GM21723 (cell line): ENCODE results near the gene HMCN1.
"Not testable (repeated sequence)": the region's sequence is repeated elsewhere in the genome, so short reads cannot be mapped to it uniquely, and the experiment has no call there.

Source experiments
- ATAC-seq: cut with Tn5 transposase; IDR thresholded peaks from one replicate; pipeline ENCODE4 v1.9.1; 2021; ENCODE audit warnings: mild to moderate bottlenecking, moderate library complexity; ENCODE audit not compliant: unreplicated experiment

Gene HMCN1

GRCh38 chr1:185846672-185847444 is 112.7 kb downstream of the HMCN1 start:
- ATAC-seq: no peak

DNA sequence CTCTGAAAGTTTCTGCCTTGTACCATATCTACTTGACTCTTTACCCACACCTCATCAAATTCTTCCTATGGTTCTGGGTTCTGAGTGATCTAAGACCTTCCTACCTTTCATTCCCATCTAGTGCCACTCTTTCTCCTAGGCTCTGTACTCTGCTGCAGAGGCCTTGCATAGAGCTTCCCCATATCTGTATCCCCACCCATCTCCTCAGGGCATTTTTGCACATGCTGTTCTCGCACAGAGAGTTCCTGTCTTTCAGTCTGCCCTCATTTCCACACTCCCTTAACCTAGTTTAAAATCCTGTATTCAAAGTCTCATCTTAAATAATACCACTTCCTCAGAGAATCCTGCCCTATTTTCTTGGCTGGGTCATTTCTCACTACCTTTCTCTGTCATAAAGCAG is 114.8 kb downstream of the HMCN1 start:
- no peak for ATAC-seq

DNA sequence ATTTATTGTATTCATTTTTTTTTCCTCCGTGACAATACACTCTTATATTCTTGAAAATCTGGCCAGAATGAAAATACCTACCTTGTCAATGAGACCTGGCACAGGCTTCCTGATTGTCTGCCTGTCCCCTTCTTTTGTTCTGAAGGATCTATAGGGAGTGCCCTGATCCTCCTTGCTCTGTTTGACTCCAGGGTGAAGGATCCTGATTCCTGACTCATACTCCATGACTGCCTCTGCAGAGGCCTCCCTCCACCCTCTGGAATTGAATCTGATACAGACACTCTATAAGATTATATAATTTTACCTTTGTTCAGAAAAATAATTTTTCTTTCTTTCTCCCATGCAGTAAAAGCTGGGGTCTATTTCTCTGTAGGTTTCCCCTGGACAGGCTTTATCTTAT is 116.2 kb downstream of the HMCN1 start:
- no peak for ATAC-seq

- ATAC-seq: no peak
These were observed 119.5 kb downstream of the HMCN1 start for GRCh38 chr1:185853739-185854138.

DNA sequence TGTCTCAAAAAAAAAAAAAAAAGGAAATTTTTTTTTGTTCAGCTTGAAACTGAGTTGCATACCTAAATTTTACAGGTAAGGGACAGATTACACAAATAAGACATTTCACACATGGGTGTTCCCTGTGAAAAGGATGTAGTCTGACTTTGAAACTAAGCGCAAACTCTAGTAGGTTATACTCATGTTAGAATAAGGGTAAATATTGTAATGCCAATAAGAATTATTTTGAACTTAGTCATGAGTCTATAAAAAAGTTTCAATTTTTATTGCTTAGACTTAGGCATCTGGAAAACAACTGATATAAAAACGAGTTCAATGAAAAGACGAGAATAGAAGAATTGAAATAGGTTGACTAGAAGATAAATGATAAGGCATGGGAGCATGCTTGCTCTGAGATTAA is 122.3 kb downstream of the HMCN1 start:
- no peak for ATAC-seq

GRCh38 chr1:185857442-185857841 is 123.3 kb downstream of the HMCN1 start:
- no peak for ATAC-seq

DNA sequence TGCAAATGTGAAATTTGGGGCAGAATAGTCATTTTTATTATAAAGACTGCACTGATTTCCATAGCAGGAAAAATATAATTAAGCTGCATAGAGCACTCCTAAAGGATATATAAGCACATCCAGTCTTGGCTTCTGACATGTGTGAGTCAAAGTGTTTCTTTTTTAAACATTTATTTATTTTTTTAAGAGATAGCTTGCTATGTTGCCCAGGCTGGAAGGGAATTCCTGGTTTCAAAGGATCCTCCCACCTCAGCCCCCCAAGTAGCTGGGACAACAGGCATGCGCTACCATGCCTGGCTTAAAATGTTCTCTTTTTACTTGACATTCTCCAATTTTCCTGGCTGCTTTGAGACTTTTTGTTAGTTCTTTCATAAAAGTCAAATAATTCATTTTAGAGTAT is 126.1 kb downstream of the HMCN1 start:
- ATAC-seq: no peak

GRCh38 chr1:185860859-185861258 is 126.7 kb downstream of the HMCN1 start:
- no peak for ATAC-seq

DNA sequence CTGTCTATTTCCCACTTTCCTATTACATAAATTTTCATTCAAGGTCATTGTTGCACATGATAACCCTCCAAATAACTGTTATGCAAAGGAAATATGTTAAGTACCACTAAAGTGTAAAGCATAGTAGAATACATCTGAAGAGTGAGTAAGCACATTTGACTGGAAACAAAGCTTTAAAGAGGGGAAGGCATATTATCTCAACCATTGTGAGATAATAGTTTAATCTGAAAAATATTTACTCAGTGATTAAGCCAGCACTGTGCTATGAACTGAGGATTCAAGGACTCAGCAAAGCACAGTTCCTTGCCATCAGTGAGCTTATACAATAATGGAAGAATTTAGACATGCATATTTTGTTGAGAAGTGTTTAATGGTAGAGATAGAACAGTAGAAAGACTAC is 127.4 kb downstream of the HMCN1 start:
- no peak for ATAC-seq

GRCh38 chr1:185862235-185862634 is 128.0 kb downstream of the HMCN1 start:
- no peak for ATAC-seq

- no peak for ATAC-seq
These were observed 130.1 kb downstream of the HMCN1 start for GRCh38 chr1:185864331-185864730.

DNA sequence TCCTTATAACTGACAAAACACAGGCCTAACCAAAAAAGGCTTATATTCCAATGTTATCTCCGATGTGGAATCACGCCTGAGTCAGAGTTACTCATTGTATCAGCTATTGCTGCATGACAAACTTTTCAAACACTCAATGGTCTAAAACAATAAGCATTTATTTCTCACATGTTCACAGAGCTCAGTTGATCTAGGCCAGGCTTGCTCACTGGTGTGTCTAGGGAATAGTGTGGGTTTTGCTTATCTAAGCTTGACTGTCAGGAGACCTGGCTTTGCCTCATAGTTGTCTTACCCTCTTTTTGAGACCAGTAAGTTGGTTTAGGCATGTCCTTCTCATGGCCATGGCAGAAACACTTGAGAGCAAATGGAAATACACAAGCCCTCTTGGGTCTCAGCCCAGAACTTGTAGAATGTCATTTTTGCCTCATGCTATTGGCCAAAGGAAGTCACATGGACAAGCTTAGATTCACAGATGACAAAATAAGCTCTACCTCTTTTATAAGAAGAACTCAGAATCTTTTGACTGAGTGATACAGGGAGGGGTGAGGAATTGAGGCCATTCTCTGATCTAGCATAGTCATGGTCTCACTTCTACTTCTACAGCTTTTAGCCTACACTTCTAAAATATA is 130.8 kb downstream of the HMCN1 start:
- ATAC-seq: no peak

- ATAC-seq: no peak
These were observed 135.4 kb downstream of the HMCN1 start for GRCh38 chr1:185869590-185869989.

GRCh38 chr1:185871627-185872150 is 137.5 kb downstream of the HMCN1 start:
- no peak for ATAC-seq

DNA sequence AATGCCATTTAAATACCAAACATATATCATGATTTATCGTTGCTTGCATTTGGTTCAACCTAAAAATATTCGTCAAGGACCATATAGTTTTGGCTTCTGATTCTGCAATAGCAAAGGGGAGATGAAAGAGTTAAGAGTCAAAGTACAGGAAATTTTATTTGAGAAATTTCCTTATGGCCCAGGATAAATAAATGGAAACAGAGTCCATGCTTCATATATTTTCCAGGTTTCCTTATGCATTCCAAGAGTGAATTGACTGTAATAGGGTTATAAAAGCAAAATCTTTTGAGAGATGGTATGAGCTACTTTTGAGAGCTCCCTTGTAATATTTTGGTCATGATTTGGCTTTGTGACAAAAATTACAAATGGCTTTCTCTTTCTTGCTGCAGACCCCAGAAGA is 140.1 kb downstream of the HMCN1 start:
- ATAC-seq: no peak

GRCh38 chr1:185880330-185880729 is 146.1 kb downstream of the HMCN1 start:
- ATAC-seq: no peak

DNA sequence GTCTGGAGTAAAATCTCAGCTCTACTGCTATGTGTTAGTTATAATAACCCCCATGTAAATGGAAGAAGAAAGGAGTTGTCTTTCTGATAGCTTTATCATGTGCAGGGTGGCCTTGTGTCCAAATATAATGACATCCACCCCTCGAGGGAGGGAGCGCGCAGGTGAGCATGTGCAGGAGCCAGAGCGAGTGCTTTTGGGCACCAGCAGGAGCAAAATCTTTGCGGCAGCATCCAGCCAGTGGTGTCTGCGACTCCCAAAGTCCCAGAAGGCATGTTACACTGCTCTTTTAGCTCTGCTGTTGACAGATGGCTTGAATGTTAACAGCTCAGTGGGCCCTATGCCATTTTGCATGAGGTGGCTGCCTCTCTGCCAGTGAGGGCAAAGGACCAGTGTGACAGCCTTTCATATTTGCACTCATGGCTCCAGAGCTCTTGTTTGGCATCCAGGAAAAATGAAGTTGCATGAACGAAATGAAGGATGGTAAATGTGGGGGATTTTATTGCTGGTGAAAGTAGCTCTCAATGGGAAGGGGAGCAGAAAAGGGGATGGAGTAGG is 146.7 kb downstream of the HMCN1 start:
- ATAC-seq: no peak

DNA sequence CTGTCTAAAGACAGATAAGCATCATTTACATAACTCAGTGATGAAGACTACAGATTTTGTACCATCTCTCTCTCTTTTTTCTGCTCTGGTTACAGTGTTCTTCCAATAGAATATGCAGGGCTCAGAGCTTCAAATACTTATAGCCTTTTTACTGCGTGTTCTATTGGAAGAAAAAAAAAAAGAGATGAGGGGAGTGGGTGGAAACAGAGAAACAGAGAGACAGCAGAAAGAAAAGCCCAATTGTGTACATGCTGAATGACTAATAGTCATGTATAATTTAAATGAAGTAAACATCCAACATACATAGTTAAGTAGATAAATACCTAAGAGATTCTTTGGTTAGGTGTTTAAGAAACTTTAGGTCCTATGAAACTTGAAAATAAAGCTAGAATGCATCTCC is 151.9 kb downstream of the HMCN1 start:
- no peak for ATAC-seq

DNA sequence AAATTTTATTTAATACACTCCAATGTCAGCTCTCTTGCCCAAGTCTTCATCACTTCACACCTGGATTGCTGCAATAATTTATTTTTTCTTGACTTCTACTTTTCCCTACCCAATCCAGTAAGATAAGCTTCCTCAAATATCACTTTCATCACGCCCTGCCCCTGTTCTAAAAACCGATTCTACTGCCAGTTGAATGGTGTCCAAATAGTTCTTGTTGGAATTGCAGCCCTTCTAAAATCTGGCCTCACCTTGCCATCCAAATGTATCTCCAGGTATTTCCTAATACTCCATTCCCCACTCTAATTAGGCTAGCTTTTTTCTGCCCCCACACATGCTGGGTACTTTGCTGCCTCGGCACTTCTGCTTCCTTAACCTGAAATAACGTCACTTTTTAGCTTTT is 152.5 kb downstream of the HMCN1 start:
- no peak for ATAC-seq

- not testable (repeated sequence) for ATAC-seq
These were observed 158.7 kb downstream of the HMCN1 start for GRCh38 chr1:185892831-185893403.

GRCh38 chr1:185894791-185895190 is 160.6 kb downstream of the HMCN1 start:
- no peak for ATAC-seq
